HCT116 (cell line): ENCODE data around the gene LRIG1. TPM values are rescaled to one million over a fixed set of nuclear protein-coding genes. Genes with fewer than 3 reads are reported as not detected.

Experiments
- ATAC-seq: fragments of 200-7000 bp; cut with Tn5 transposase; 2 replicates; pipeline ENCODE4 v1.9.1; 2020; ENCODE audit warnings: mild to moderate bottlenecking, moderate library complexity
- BruUV-seq: library from RNA; stranded (reverse); fragments of 400-500 nt; replicated peaks from 2 replicates; lab custom pipeline; 2021; lab: Mats Ljungman, UMichigan
- CTCF ChIA-PET: fragments of 300-600 bp; sonication (Branson Sonifier 250); formaldehyde crosslinking; loops from one replicate; lab custom pipeline; 2021; ENCODE audit warnings: antibody characterized with exemption; lab: Charles Lee
- POLR2A ChIA-PET: fragments of 300-600, 350-600 bp; sonication (Branson Sonifier 250); formaldehyde crosslinking; loops from one replicate; lab custom pipeline; 2021; ENCODE audit warnings: antibody characterized with exemption; lab: Charles Lee
- RAD21 ChIA-PET, 2 experiments: fragments of 300-600 bp; sonication (Branson Sonifier 250); formaldehyde crosslinking; loops; one replicate each; lab custom pipeline; 2023; ENCODE audit warnings: low total read pairs in 2 of 2; ENCODE audit not compliant: uncharacterized antibody in 2 of 2, unreplicated experiment in 2 of 2, low non-redundant PET in 1 of 2; lab: Charles Lee
- DNase-seq: peaks from one replicate; pipeline ENCODE4 v3.0.0-alpha.2; 2010; ENCODE audit warnings: low read depth, low spot score
- H2AFZ ChIP-seq: fragments of 200-600 bp; shearing (Covaris generic), sonication (generic); 2 replicates; pipeline ENCODE4 v1.6.1; 2017; ENCODE audit warnings: low read depth, mixed run types, mixed read lengths, antibody characterized with exemption, low read length; ENCODE audit not compliant: poor library complexity, severe bottlenecking
- H3K27ac ChIP-seq: 2 replicates; pipeline ENCODE4 v1.5.1; 2012; ENCODE audit warnings: low read depth, low read length
- H3K27me3 ChIP-seq: fragments of 200-600 bp; sonication (generic); 2 replicates; pipeline ENCODE4 v1.6.1; 2016; ENCODE audit warnings: mixed run types, low read length, mixed read lengths; ENCODE audit not compliant: insufficient read depth
- H3K36me3 ChIP-seq, 2 experiments: fragments of 200-500 bp in 1 of 2; fragments of 200-600 bp in 1 of 2; sonication (Bioruptor generic) in 1 of 2; sonication (generic) in 1 of 2; 2 replicates each; pipeline versions ENCODE4 v1.5.1 to v1.6.1; 2014 to 2016; ENCODE audit warnings: low read length in 2 of 2, inconsistent platforms in 1 of 2, mixed read lengths in 1 of 2, mixed run types in 1 of 2; ENCODE audit not compliant: insufficient read depth in 2 of 2, control insufficient read depth in 1 of 2
- H3K4me1 ChIP-seq, 2 experiments: fragments of 200-600 bp in 1 of 2; sonication (generic) in 1 of 2; 2 replicates each; pipeline versions ENCODE4 v1.5.1 to v1.6.1; 2012 to 2017; ENCODE audit warnings: low read length in 2 of 2, inconsistent platforms in 1 of 2, mild to moderate bottlenecking in 1 of 2, mixed read lengths in 1 of 2, mixed run types in 1 of 2, moderate library complexity in 1 of 2; ENCODE audit not compliant: insufficient read depth in 2 of 2, control insufficient read depth in 1 of 2
- H3K4me2 ChIP-seq: fragments of 200-600 bp; sonication (generic); 2 replicates; pipeline ENCODE4 v1.6.1; 2017; ENCODE audit warnings: mixed run types, low read length, mixed read lengths
- H3K4me3 ChIP-seq, 2 experiments: fragments of 200-600 bp in 1 of 2; sonication (generic) in 1 of 2; replicated peaks in 1 of 2; 2 replicates each; pipeline ENCODE4 v1.5.1; 2011 to 2016; ENCODE audit warnings: low read length in 2 of 2, control low read depth in 1 of 2, low read depth in 1 of 2, mild to moderate bottlenecking in 1 of 2, mixed read lengths in 1 of 2, mixed run types in 1 of 2
- H3K79me2 ChIP-seq: fragments of 200-600 bp; sonication (generic); 2 replicates; pipeline ENCODE4 v1.6.1; 2017; ENCODE audit warnings: mild to moderate bottlenecking, mixed run types, low read length, moderate library complexity, mixed read lengths; ENCODE audit not compliant: insufficient read depth
- H3K9ac ChIP-seq: fragments of 200-600 bp; sonication (generic); 2 replicates; pipeline ENCODE4 v1.6.1; 2016; ENCODE audit warnings: low read length, mixed read lengths
- H3K9me2 ChIP-seq: fragments of 200-600 bp; sonication (generic), shearing (Covaris generic); 2 replicates; pipeline ENCODE4 v1.6.1; 2017; ENCODE audit warnings: mixed run types, mild to moderate bottlenecking, moderate library complexity; ENCODE audit not compliant: insufficient read depth
- H3K9me3 ChIP-seq, 2 experiments: fragments of 200-500 bp in 1 of 2; fragments of 200-600 bp in 1 of 2; sonication (Bioruptor generic) in 1 of 2; sonication (generic) in 1 of 2; 2 replicates each; pipeline ENCODE4 v1.6.1; 2014 to 2017; ENCODE audit warnings: low read length in 2 of 2, mixed read lengths in 2 of 2, inconsistent platforms in 1 of 2, low read depth in 1 of 2, mild to moderate bottlenecking in 1 of 2, mixed run types in 1 of 2, moderate library complexity in 1 of 2; ENCODE audit not compliant: control insufficient read depth in 1 of 2, insufficient read depth in 1 of 2
- H4K20me1 ChIP-seq: fragments of 200-600 bp; sonication (generic), shearing (Covaris generic); 2 replicates; pipeline ENCODE4 v1.6.1; 2017; ENCODE audit warnings: mixed run types, mild to moderate bottlenecking, moderate library complexity; ENCODE audit not compliant: insufficient read depth
- CBX3 ChIP-seq: IDR thresholded peaks from 2 replicates; pipeline ENCODE4 v1.6.1; 2012; ENCODE audit warnings: low read depth
- EGR1 ChIP-seq: IDR thresholded peaks from 2 replicates; pipeline ENCODE4 v1.6.1; 2012; ENCODE audit warnings: low read depth
- ELF1 ChIP-seq: IDR thresholded peaks from 2 replicates; pipeline ENCODE4 v1.6.1; 2012; ENCODE audit warnings: low read depth, borderline replicate concordance
- EZH2phosphoT487 ChIP-seq: fragments of 200-600 bp; IDR thresholded peaks from 2 replicates; pipeline ENCODE4 v1.6.1; 2018; ENCODE audit warnings: antibody characterized with exemption, borderline replicate concordance
- FOSL1 ChIP-seq: IDR thresholded peaks from 2 replicates; pipeline ENCODE4 v1.6.1; 2012; ENCODE audit warnings: low read depth
- JUND ChIP-seq: IDR thresholded peaks from 2 replicates; pipeline ENCODE4 v1.6.1; 2012
- RAD21 ChIP-seq: IDR thresholded peaks from 2 replicates; pipeline ENCODE4 v1.6.1; 2012; ENCODE audit warnings: low read depth, mild to moderate bottlenecking
- SIN3A ChIP-seq: IDR thresholded peaks from 2 replicates; pipeline ENCODE4 v1.6.1; 2012; ENCODE audit warnings: low read depth
- SP1 ChIP-seq: IDR thresholded peaks from 2 replicates; pipeline ENCODE4 v1.6.1; 2012; ENCODE audit warnings: low read depth
- SRF ChIP-seq: IDR thresholded peaks from 2 replicates; pipeline ENCODE4 v1.6.1; 2012; ENCODE audit warnings: low read depth
- TCF7L2 ChIP-seq: IDR thresholded peaks from 2 replicates; pipeline ENCODE4 v1.7.0; 2011; ENCODE audit warnings: borderline replicate concordance, inconsistent platforms; ENCODE audit not compliant: insufficient read depth, insufficient read length; ENCODE audit errors: extremely low read depth
- YY1 ChIP-seq: IDR thresholded peaks from 2 replicates; pipeline ENCODE4 v1.6.1; 2011; ENCODE audit warnings: low read length, low read depth, moderate library complexity, mild to moderate bottlenecking; ENCODE audit not compliant: insufficient replicate concordance; ENCODE audit errors: extremely low read depth
- ZFX ChIP-seq: fragments of 450-650 bp; IDR thresholded peaks from 2 replicates; pipeline ENCODE4 v1.6.1; 2017
- intact Hi-C: fragments of 100-400 bp; cut with micrococcal nuclease; formaldehyde crosslinking; loops from 2 replicates; pipeline ENCODE4 v1.10.0; 2022
- total RNA-seq: library from RNA; stranded (reverse); gene quantifications from one replicate; pipeline ENCODE4 v1.2.1, GENCODE V29; 2021; ENCODE audit not compliant: unreplicated experiment
- TF ChIP-seq, protein P1 (sequence below): IDR thresholded peaks from 2 replicates; pipeline ENCODE4 v1.6.1; 2012; ENCODE audit warnings: low read depth
- TF ChIP-seq, protein P2 (sequence below): IDR thresholded peaks from 2 replicates; pipeline ENCODE4 v1.6.1; 2012
- TF ChIP-seq, protein P3 (sequence below), 3 experiments: fragments of 200-600 bp in 1 of 3; sonication (generic) in 1 of 3; IDR thresholded peaks in 2 of 3; conservative IDR thresholded peaks in 1 of 3; 2 replicates each; pipeline ENCODE4 v1.5.1; 2012 to 2017; ENCODE audit warnings: low read depth in 2 of 3, low read length in 2 of 3, antibody characterized with exemption in 1 of 3, borderline replicate concordance in 1 of 3, control low read depth in 1 of 3, mild to moderate bottlenecking in 1 of 3, mixed read lengths in 1 of 3, mixed run types in 1 of 3, moderate library complexity in 1 of 3; ENCODE audit not compliant: insufficient read depth in 1 of 3

The LRIG1 gene
- total RNA-seq, 1 experiment from 2014 or later = 3.1 TPM

DNA sequence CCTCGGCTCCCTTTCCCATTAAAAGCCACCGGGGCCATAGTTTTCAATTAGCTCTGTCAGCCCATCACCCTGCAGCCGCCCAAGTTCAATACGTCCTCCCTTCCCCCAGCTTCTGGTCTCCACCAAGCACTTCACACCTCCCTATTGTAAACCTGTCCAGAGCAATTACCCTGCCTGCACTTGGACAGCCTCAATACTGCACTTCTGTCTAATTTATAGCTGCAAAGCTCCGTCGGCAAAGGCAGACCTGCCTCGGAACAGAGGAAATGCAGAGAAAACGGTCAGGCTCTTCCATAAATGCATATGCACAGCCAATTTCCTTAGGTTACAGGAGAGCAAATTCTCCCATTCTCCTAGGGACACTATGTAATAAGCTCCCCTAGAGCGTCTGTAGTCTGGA is 21.9 kb downstream of the LRIG1 start:
- DNase-seq (no peak), ATAC-seq (no peak)
- Histone ChIP-seq H3K9me3 (no peaks in the 10 kb centered on the region), H3K9me2 (no peaks in the 10 kb centered on the region), H3K36me3 (no peaks in the 10 kb centered on the region), H2AFZ (no peak overlapping the region)
- BruUV-seq = no TSS peak
- intact Hi-C loops = no loop called here
- TF ChIP-seq TCF7L2 = no peak
- no peak for TF ChIP-seq ZFX
- TF ChIP-seq JUND = no peak
- TF ChIP-seq CBX3 = no peak
- TF ChIP-seq, all 23 proteins: peak for 0
- CTCF ChIA-PET = no interaction called here
- no peaks in the 10 kb centered on the region for H3K4me1 ChIP-seq
- no peak overlapping the region for H3K4me3 ChIP-seq
- H3K9ac ChIP-seq = no peak overlapping the region
- H3K4me2 ChIP-seq = no peak overlapping the region
- no peaks in the 10 kb centered on the region for H3K79me2 ChIP-seq
- no peaks in the 10 kb centered on the region; the same call in 1 of the 2 replicates for H3K27me3 ChIP-seq
- no peaks in the 10 kb centered on the region for H4K20me1 ChIP-seq
- RAD21 ChIA-PET = no interaction called here
- POLR2A ChIA-PET = no interaction called here
- no peak overlapping the region for H3K27ac ChIP-seq

DNA sequence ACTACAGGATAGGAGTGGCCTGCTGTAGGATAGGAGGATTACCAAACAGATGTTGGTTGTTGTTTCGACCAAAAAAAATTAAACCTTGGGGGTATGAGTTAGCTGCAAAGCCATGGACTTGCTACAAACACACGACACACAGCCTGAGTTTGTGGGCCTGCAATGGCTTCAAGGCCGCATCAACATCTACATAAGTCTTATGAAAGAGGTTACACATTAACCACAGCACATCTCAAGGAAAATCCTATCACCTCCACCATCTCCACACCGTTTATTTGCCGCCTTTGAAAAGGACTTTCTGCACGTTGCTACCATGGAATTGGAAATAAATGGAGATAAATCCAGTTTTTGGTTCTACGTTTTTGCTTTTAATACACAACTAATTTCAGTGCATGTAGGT is 23.0 kb downstream of the LRIG1 start:
- ChIA-PET CTCF (no interaction called here), POLR2A (no interaction called here), RAD21 (no interaction called here)
- no peak overlapping the region for H3K27ac ChIP-seq
- no peaks in the 10 kb centered on the region for H4K20me1 ChIP-seq
- intact Hi-C loops = no loop called here
- H2AFZ ChIP-seq = no peak overlapping the region
- DNase-seq = no peak
- no peak overlapping the region for H3K4me2 ChIP-seq
- H3K27me3 ChIP-seq = no peaks in the 10 kb centered on the region
- H3K4me3 ChIP-seq = no peak overlapping the region
- H3K9me2 ChIP-seq = no peaks in the 10 kb centered on the region
- no TSS peak for BruUV-seq
- H3K79me2 ChIP-seq = no peaks in the 10 kb centered on the region
- no peak for ATAC-seq
- no peaks in the 10 kb centered on the region for H3K9me3 ChIP-seq
- H3K4me1 ChIP-seq = peaks cover 0 to 5% of the 10 kb centered on the region in 2 experiments; a peak in 1 of 4 replicates
- TF ChIP-seq EGR1 (no peak), SRF (no peak), EZH2phosphoT487 (no peak), FOSL1 (no peak), RAD21 (no peak), CBX3 (no peak), YY1 (no peak), ELF1 (no peak), SP1 (no peak), TCF7L2 (no peak), SIN3A (no peak)
- TF ChIP-seq, protein P1, sequence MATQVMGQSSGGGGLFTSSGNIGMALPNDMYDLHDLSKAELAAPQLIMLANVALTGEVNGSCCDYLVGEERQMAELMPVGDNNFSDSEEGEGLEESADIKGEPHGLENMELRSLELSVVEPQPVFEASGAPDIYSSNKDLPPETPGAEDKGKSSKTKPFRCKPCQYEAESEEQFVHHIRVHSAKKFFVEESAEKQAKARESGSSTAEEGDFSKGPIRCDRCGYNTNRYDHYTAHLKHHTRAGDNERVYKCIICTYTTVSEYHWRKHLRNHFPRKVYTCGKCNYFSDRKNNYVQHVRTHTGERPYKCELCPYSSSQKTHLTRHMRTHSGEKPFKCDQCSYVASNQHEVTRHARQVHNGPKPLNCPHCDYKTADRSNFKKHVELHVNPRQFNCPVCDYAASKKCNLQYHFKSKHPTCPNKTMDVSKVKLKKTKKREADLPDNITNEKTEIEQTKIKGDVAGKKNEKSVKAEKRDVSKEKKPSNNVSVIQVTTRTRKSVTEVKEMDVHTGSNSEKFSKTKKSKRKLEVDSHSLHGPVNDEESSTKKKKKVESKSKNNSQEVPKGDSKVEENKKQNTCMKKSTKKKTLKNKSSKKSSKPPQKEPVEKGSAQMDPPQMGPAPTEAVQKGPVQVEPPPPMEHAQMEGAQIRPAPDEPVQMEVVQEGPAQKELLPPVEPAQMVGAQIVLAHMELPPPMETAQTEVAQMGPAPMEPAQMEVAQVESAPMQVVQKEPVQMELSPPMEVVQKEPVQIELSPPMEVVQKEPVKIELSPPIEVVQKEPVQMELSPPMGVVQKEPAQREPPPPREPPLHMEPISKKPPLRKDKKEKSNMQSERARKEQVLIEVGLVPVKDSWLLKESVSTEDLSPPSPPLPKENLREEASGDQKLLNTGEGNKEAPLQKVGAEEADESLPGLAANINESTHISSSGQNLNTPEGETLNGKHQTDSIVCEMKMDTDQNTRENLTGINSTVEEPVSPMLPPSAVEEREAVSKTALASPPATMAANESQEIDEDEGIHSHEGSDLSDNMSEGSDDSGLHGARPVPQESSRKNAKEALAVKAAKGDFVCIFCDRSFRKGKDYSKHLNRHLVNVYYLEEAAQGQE = no peak
- TF ChIP-seq, protein P2, sequence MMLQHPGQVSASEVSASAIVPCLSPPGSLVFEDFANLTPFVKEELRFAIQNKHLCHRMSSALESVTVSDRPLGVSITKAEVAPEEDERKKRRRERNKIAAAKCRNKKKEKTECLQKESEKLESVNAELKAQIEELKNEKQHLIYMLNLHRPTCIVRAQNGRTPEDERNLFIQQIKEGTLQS = no peak
- TF ChIP-seq, protein P3, sequence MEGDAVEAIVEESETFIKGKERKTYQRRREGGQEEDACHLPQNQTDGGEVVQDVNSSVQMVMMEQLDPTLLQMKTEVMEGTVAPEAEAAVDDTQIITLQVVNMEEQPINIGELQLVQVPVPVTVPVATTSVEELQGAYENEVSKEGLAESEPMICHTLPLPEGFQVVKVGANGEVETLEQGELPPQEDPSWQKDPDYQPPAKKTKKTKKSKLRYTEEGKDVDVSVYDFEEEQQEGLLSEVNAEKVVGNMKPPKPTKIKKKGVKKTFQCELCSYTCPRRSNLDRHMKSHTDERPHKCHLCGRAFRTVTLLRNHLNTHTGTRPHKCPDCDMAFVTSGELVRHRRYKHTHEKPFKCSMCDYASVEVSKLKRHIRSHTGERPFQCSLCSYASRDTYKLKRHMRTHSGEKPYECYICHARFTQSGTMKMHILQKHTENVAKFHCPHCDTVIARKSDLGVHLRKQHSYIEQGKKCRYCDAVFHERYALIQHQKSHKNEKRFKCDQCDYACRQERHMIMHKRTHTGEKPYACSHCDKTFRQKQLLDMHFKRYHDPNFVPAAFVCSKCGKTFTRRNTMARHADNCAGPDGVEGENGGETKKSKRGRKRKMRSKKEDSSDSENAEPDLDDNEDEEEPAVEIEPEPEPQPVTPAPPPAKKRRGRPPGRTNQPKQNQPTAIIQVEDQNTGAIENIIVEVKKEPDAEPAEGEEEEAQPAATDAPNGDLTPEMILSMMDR (IDR thresholded peaks at IDR 0.05 in 2 of 3, conservative IDR thresholded peaks at IDR 0.05 in 1 of 3; ENCODE audit: borderline replicate concordance in 1 of 3, insufficient read depth in 1 of 3, low read depth in 2 of 3, low read length in 2 of 3) = no peak
- no peak overlapping the region for H3K9ac ChIP-seq
- H3K36me3 ChIP-seq = no peaks in the 10 kb centered on the region
